ENCODE measurements around the gene ARL4A. TPM values are rescaled to one million over a fixed set of nuclear protein-coding genes. Genes with fewer than 3 reads are reported as not detected.

Gene ARL4A
- total RNA-seq, 2 experiments from 2014 or later, result 11.3 to 12.7 TPM

GRCh38 chr7:12721286-12721830, 33.9 kb downstream of the ARL4A start:
- ChIA-PET POLR2A (no interaction called here), CTCF (no interaction called here)
- Mint-ChIP-seq H3K9me3 (no peaks in the 10 kb centered on the region), H3K4me1 (ENCODE audit: low read depth) (peaks cover 18% of the 10 kb centered on the region), H3K27me3 (no peaks in the 10 kb centered on the region), H3K36me3 (no peaks in the 10 kb centered on the region), H3K27ac (no peak overlapping the region), H3K4me3 (no peak overlapping the region)
- intact Hi-C loops (cut with micrococcal nuclease), result no loop called here
- DNase-seq, result no peak

- Mint-ChIP-seq H3K36me3 (no peaks in the 10 kb centered on the region), H3K9me3 (no peaks in the 10 kb centered on the region), H3K27ac (no peak overlapping the region), H3K4me1 (ENCODE audit: low read depth) (peaks cover 15% of the 10 kb centered on the region), H3K27me3 (no peaks in the 10 kb centered on the region), H3K4me3 (no peak overlapping the region)
- DNase-seq, result no peak
- POLR2A ChIA-PET, result no interaction called here
- CTCF ChIA-PET, result no interaction called here
- intact Hi-C loops (cut with micrococcal nuclease), result no loop called here
These were observed 34.7 kb downstream of the ARL4A start for GRCh38 chr7:12722136-12722535.

GRCh38 chr7:12722636-12723605, 35.5 kb downstream of the ARL4A start:
- H3K27ac Mint-ChIP-seq, result peak overlapping the region; percentile 63
- peaks cover 15% of the 10 kb centered on the region for H3K4me1 Mint-ChIP-seq (ENCODE audit: low read depth)
- no peak for DNase-seq
- ChIA-PET CTCF (no interaction called here), POLR2A (interaction anchor here (0.6 kb wide), 1 partner anchor 166 kb away, joined by 3 read pairs; no protein-coding TSS in a partner anchor)
- intact Hi-C loops (cut with micrococcal nuclease), result no loop called here
- H3K27me3 Mint-ChIP-seq, result no peaks in the 10 kb centered on the region
- H3K4me3 Mint-ChIP-seq, result no peak overlapping the region
- H3K9me3 Mint-ChIP-seq, result no peaks in the 10 kb centered on the region
- H3K36me3 Mint-ChIP-seq, result no peaks in the 10 kb centered on the region

GRCh38 chr7:12725575-12726316, 38.3 kb downstream of the ARL4A start:
- ChIA-PET POLR2A (no interaction called here), CTCF (interaction anchor here (1.2 kb wide), 1 partner anchor 39 kb away, joined by 5 read pairs; the partner anchor contains the start of gene ARL4A)
- intact Hi-C loops (cut with micrococcal nuclease), result no loop called here
- no peak for DNase-seq
- Mint-ChIP-seq H3K9me3 (no peaks in the 10 kb centered on the region), H3K27me3 (no peaks in the 10 kb centered on the region), H3K4me1 (ENCODE audit: low read depth) (peaks cover 20% of the 10 kb centered on the region), H3K27ac (no peak overlapping the region), H3K4me3 (no peak overlapping the region), H3K36me3 (no peaks in the 10 kb centered on the region)

GRCh38 chr7:12726908-12727307, 39.5 kb downstream of the ARL4A start:
- DNase-seq, result no peak
- ChIA-PET CTCF (interaction anchor here (1.2 kb wide), 1 partner anchor 40 kb away, joined by 5 read pairs; the partner anchor contains the start of gene ARL4A), POLR2A (no interaction called here)
- peaks cover 26% of the 10 kb centered on the region for H3K4me1 Mint-ChIP-seq (ENCODE audit: low read depth)
- no peaks in the 10 kb centered on the region for H3K27me3 Mint-ChIP-seq
- no peak overlapping the region for H3K4me3 Mint-ChIP-seq
- H3K27ac Mint-ChIP-seq, result no peak overlapping the region
- H3K36me3 Mint-ChIP-seq, result no peaks in the 10 kb centered on the region
- intact Hi-C loops (cut with micrococcal nuclease), result no loop called here
- no peaks in the 10 kb centered on the region for H3K9me3 Mint-ChIP-seq

- Mint-ChIP-seq H3K4me3 (no peak overlapping the region), H3K27ac (no peak overlapping the region), H3K36me3 (no peaks in the 10 kb centered on the region), H3K4me1 (ENCODE audit: low read depth) (peaks cover 24% of the 10 kb centered on the region), H3K27me3 (no peaks in the 10 kb centered on the region), H3K9me3 (no peaks in the 10 kb centered on the region)
- ChIA-PET CTCF (no interaction called here), POLR2A (no interaction called here)
- intact Hi-C loops (cut with micrococcal nuclease), result no loop called here
- DNase-seq, result no peak
These were observed 40.2 kb downstream of the ARL4A start for GRCh38 chr7:12727455-12728191.

GRCh38 chr7:12728192-12728538, 40.7 kb downstream of the ARL4A start:
- CTCF ChIA-PET, result no interaction called here
- POLR2A ChIA-PET, result no interaction called here
- DNase-seq, result no peak
- no peak overlapping the region for H3K27ac Mint-ChIP-seq
- no peak overlapping the region for H3K4me3 Mint-ChIP-seq
- no peaks in the 10 kb centered on the region for H3K36me3 Mint-ChIP-seq
- H3K27me3 Mint-ChIP-seq, result no peaks in the 10 kb centered on the region
- H3K4me1 Mint-ChIP-seq (ENCODE audit: low read depth), result peaks cover 18% of the 10 kb centered on the region
- no peaks in the 10 kb centered on the region for H3K9me3 Mint-ChIP-seq
- intact Hi-C loops (cut with micrococcal nuclease), result no loop called here

GRCh38 chr7:12729112-12729511, 41.7 kb downstream of the ARL4A start:
- Mint-ChIP-seq H3K4me1 (ENCODE audit: low read depth) (peaks cover 18% of the 10 kb centered on the region), H3K9me3 (no peaks in the 10 kb centered on the region), H3K27me3 (no peaks in the 10 kb centered on the region), H3K36me3 (no peaks in the 10 kb centered on the region), H3K27ac (no peak overlapping the region), H3K4me3 (no peak overlapping the region)
- POLR2A ChIA-PET, result no interaction called here
- intact Hi-C loops (cut with micrococcal nuclease), result no loop called here
- CTCF ChIA-PET, result no interaction called here
- no peak for DNase-seq

GRCh38 chr7:12730523-12730922, 43.1 kb downstream of the ARL4A start:
- intact Hi-C loops (cut with micrococcal nuclease), result loop anchor here (2.0 to 5.0 kb wide), 2 partner anchors 44 to 67 kb away; partner anchors contain the start of gene ARL4A
- Mint-ChIP-seq H3K4me3 (no peak overlapping the region), H3K9me3 (no peaks in the 10 kb centered on the region), H3K36me3 (no peaks in the 10 kb centered on the region), H3K27me3 (no peaks in the 10 kb centered on the region), H3K4me1 (ENCODE audit: low read depth) (peaks cover 24% of the 10 kb centered on the region), H3K27ac (no peak overlapping the region)
- ChIA-PET CTCF (interaction anchor here (0.8 kb wide), 1 partner anchor 13 kb away, joined by 3 read pairs; no protein-coding TSS in a partner anchor), POLR2A (no interaction called here)
- no peak for DNase-seq

- no peaks in the 10 kb centered on the region for H3K27me3 Mint-ChIP-seq
- DNase-seq, result peak; percentile 14
- intact Hi-C loops (cut with micrococcal nuclease), result loop anchor here (2.0 to 5.0 kb wide), 2 partner anchors 44 to 66 kb away; partner anchors contain the start of gene ARL4A
- POLR2A ChIA-PET, result no interaction called here
- CTCF ChIA-PET, result interaction anchor here (0.5 to 1.1 kb wide), 3 partner anchors 14 to 1604 kb away, joined by 3 to 4 read pairs (median 3); no protein-coding TSS in a partner anchor
- no peaks in the 10 kb centered on the region for H3K9me3 Mint-ChIP-seq
- H3K4me1 Mint-ChIP-seq (ENCODE audit: low read depth), result peaks cover 24% of the 10 kb centered on the region
- peak overlapping the region; percentile 46 for H3K27ac Mint-ChIP-seq
- H3K4me3 Mint-ChIP-seq, result no peak overlapping the region
- no peaks in the 10 kb centered on the region for H3K36me3 Mint-ChIP-seq
These were observed 43.8 kb downstream of the ARL4A start for GRCh38 chr7:12731214-12731656.

- ChIA-PET POLR2A (interaction anchor here (1.1 kb wide), 1 partner anchor 44 kb away, joined by 3 read pairs; the partner anchor contains the start of gene ARL4A), CTCF (interaction anchor here (1.1 to 1.2 kb wide), 2 partner anchors 45 to 440 kb away, joined by 4 to 6 read pairs; no protein-coding TSS in a partner anchor)
- no peak for DNase-seq
- no peaks in the 10 kb centered on the region for H3K9me3 Mint-ChIP-seq
- H3K27ac Mint-ChIP-seq, result no peak overlapping the region
- H3K4me3 Mint-ChIP-seq, result no peak overlapping the region
- intact Hi-C loops (cut with micrococcal nuclease), result loop anchor here (2.0 to 5.0 kb wide), 2 partner anchors 45 to 66 kb away; partner anchors contain the start of gene ARL4A
- no peaks in the 10 kb centered on the region for H3K27me3 Mint-ChIP-seq
- no peaks in the 10 kb centered on the region for H3K36me3 Mint-ChIP-seq
- H3K4me1 Mint-ChIP-seq (ENCODE audit: low read depth), result peaks cover 24% of the 10 kb centered on the region
These were observed 44.3 kb downstream of the ARL4A start for GRCh38 chr7:12731775-12732174.

Measured in activated CD4-positive, alpha-beta memory T cell treated with anti-CD3 and anti-CD28 coated beads for 36 hours (primary cell).